Mammary epithelial cell (primary cell): ENCODE measurements around the gene DDX49.

Experiments used
- EZH2 ChIP-seq: IDR thresholded peaks from 2 replicates; pipeline ENCODE4 v1.6.1; 2012; ENCODE audit warnings: low read length, inconsistent platforms, borderline replicate concordance
- TF ChIP-seq, protein P1 (sequence below), 2 donors: IDR thresholded peaks in 1 of 2; conservative IDR thresholded peaks in 1 of 2; 2 replicates each; pipeline ENCODE4 v1.5.1; 2011 to 2012; ENCODE audit warnings: inconsistent platforms in 2 of 2, low read length in 2 of 2, mild to moderate bottlenecking in 2 of 2, control low read depth in 1 of 2, low read depth in 1 of 2; ENCODE audit not compliant: insufficient read depth in 1 of 2; ENCODE audit errors: extremely low read depth in 1 of 2

DNA sequence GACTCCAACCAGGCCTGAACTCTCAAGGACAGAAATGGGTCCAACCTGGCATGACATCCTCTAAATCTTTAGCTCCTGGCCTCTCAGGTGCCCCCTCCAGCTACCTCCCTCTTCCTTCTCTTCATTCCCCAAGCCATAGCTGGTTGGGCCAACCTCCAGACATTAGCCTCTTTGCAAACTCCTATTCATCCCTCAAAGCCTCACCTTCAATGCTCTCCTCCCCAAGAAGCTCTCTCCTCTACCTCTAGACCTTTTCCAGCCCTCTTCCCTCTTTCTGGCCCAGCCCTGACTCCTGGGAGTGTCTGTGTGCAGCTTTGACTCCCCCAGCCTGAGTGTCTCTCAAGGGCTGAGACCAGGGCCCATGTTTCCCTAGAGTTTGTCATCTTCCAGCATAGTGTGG, 26.8 kb downstream of the DDX49 start:
- TF ChIP-seq, protein P1, sequence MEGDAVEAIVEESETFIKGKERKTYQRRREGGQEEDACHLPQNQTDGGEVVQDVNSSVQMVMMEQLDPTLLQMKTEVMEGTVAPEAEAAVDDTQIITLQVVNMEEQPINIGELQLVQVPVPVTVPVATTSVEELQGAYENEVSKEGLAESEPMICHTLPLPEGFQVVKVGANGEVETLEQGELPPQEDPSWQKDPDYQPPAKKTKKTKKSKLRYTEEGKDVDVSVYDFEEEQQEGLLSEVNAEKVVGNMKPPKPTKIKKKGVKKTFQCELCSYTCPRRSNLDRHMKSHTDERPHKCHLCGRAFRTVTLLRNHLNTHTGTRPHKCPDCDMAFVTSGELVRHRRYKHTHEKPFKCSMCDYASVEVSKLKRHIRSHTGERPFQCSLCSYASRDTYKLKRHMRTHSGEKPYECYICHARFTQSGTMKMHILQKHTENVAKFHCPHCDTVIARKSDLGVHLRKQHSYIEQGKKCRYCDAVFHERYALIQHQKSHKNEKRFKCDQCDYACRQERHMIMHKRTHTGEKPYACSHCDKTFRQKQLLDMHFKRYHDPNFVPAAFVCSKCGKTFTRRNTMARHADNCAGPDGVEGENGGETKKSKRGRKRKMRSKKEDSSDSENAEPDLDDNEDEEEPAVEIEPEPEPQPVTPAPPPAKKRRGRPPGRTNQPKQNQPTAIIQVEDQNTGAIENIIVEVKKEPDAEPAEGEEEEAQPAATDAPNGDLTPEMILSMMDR (conservative IDR thresholded peaks at IDR 0.05 in 1 of 2, IDR thresholded peaks at IDR 0.05 in 1 of 2; ENCODE audit: extremely low read depth in 1 of 2, insufficient read depth in 1 of 2, low read depth in 1 of 2, low read length in 2 of 2): no peak
- no peak for TF ChIP-seq EZH2
